Astrocyte (in vitro differentiated cells and primary cell): ENCODE data around the gene CDK5RAP2. TPM values are rescaled to one million over a fixed set of nuclear protein-coding genes. Genes with fewer than 3 reads are reported as not detected.

Experiments
- DNase-seq: peaks from one replicate; pipeline ENCODE4 v3.0.0-alpha.2; 2010; ENCODE audit warnings: low read depth
- FAIRE-seq: peaks from 2 replicates; lab custom pipeline; 2011; peaks lifted over from hg19 to GRCh38; lab: Jason Lieb, UNC
- H2AFZ ChIP-seq: 2 replicates; pipeline ENCODE4 v1.6.0; 2012; ENCODE audit warnings: low read depth, low read length, inconsistent platforms
- H3K27ac ChIP-seq: 2 replicates; pipeline ENCODE4 v1.5.1; 2011; ENCODE audit warnings: low read depth, low read length, inconsistent platforms
- H3K27me3 ChIP-seq: 2 replicates; pipeline ENCODE4 v1.6.0; 2011; ENCODE audit warnings: low read length, inconsistent platforms; ENCODE audit not compliant: insufficient read depth
- H3K36me3 ChIP-seq: 2 replicates; pipeline ENCODE4 v1.5.1; 2011; ENCODE audit warnings: low read length, inconsistent platforms; ENCODE audit not compliant: insufficient read depth
- H3K4me1 ChIP-seq: 2 replicates; pipeline ENCODE4 v1.5.1; 2011; ENCODE audit warnings: low read length, inconsistent platforms; ENCODE audit not compliant: insufficient read depth
- H3K4me2 ChIP-seq: 2 replicates; pipeline ENCODE4 v1.6.0; 2012; ENCODE audit warnings: low read length, inconsistent platforms
- H3K4me3 ChIP-seq: 2 replicates; pipeline ENCODE4 v1.5.1; 2011; ENCODE audit warnings: low read depth, mild to moderate bottlenecking, low read length, inconsistent platforms; ENCODE audit not compliant: insufficient read depth
- H3K79me2 ChIP-seq: 2 replicates; pipeline ENCODE4 v1.6.0; 2012; ENCODE audit warnings: mild to moderate bottlenecking, low read length, inconsistent platforms; ENCODE audit not compliant: insufficient read depth
- H3K9ac ChIP-seq: 2 replicates; pipeline ENCODE4 v1.6.0; 2012; ENCODE audit warnings: mild to moderate bottlenecking, low read length, inconsistent platforms
- H3K9me3 ChIP-seq: 2 replicates; pipeline ENCODE4 v1.5.1; 2012; ENCODE audit warnings: low read depth, mild to moderate bottlenecking, low read length, inconsistent platforms; ENCODE audit not compliant: insufficient read depth
- H4K20me1 ChIP-seq: 2 replicates; pipeline ENCODE4 v1.6.0; 2012; ENCODE audit warnings: low read length, inconsistent platforms; ENCODE audit not compliant: insufficient read depth
- H3K27ac Mint-ChIP-seq: one replicate; pipeline ENCODE4 v1.8.0; 2021; ENCODE audit warnings: mild to moderate bottlenecking, mixed read lengths; ENCODE audit not compliant: unreplicated experiment
- H3K27me3 Mint-ChIP-seq: one replicate; pipeline ENCODE4 v1.8.0; 2021; ENCODE audit warnings: low read depth, mixed read lengths; ENCODE audit not compliant: unreplicated experiment
- H3K36me3 Mint-ChIP-seq: one replicate; pipeline ENCODE4 v1.8.0; 2021; ENCODE audit warnings: low read depth, mixed read lengths; ENCODE audit not compliant: unreplicated experiment
- H3K4me1 Mint-ChIP-seq: one replicate; pipeline ENCODE4 v1.8.0; 2021; ENCODE audit warnings: low read depth, mixed read lengths; ENCODE audit not compliant: unreplicated experiment
- H3K4me3 Mint-ChIP-seq: one replicate; pipeline ENCODE4 v1.8.0; 2021; ENCODE audit warnings: mild to moderate bottlenecking, moderate library complexity, mixed read lengths; ENCODE audit not compliant: unreplicated experiment
- H3K9me3 Mint-ChIP-seq: one replicate; pipeline ENCODE4 v1.8.0; 2021; ENCODE audit warnings: mild to moderate bottlenecking, mixed read lengths; ENCODE audit not compliant: unreplicated experiment
- CTCF ChIP-seq: IDR thresholded peaks from 2 replicates; pipeline ENCODE4 v1.5.1; 2011; ENCODE audit warnings: low read depth, mild to moderate bottlenecking, inconsistent platforms, low read length, moderate library complexity; ENCODE audit not compliant: insufficient read depth
- EZH2 ChIP-seq: IDR thresholded peaks from 2 replicates; pipeline ENCODE4 v1.6.1; 2012; ENCODE audit warnings: mild to moderate bottlenecking, low read length, inconsistent platforms; ENCODE audit not compliant: insufficient read depth
- total RNA-seq: library from RNA; stranded (reverse); gene quantifications from 2 replicates; pipeline ENCODE4 v1.2.1, GENCODE V29; 2021

Gene CDK5RAP2
- total RNA-seq, 1 donor from 2014 or later: 36.3 TPM

- Histone ChIP-seq H3K9me3 (no peaks in the 10 kb centered on the region), H2AFZ (no peak overlapping the region), H3K9ac (peak overlapping the region; percentile 52), H3K4me2 (peak overlapping the region; percentile 78), H4K20me1 (no peaks in the 10 kb centered on the region), H3K27ac (peak overlapping the region; percentile 76), H3K79me2 (no peaks in the 10 kb centered on the region), H3K4me1 (peaks cover 42% of the 10 kb centered on the region), H3K4me3 (peak overlapping the region; percentile 9), H3K27me3 (no peaks in the 10 kb centered on the region), H3K36me3 (peaks cover 7% of the 10 kb centered on the region)
- FAIRE-seq (no peak), DNase-seq (peak; percentile 44)
- Mint-ChIP-seq H3K27ac (peak overlapping the region; percentile 93), H3K4me3 (peak overlapping the region; percentile 30), H3K27me3 (no peaks in the 10 kb centered on the region), H3K36me3 (peaks cover 24% of the 10 kb centered on the region), H3K4me1 (peaks cover 46% of the 10 kb centered on the region), H3K9me3 (no peaks in the 10 kb centered on the region)
- TF ChIP-seq CTCF (no peak), EZH2 (no peak)
Observed at GRCh38 chr9:120393386-120394057, 186.4 kb downstream of the CDK5RAP2 start.

- no peak overlapping the region for H3K4me3 Mint-ChIP-seq
- no peaks in the 10 kb centered on the region for H3K9me3 Mint-ChIP-seq
- H3K4me3 ChIP-seq: no peak overlapping the region
- peaks cover 23% of the 10 kb centered on the region for H3K36me3 Mint-ChIP-seq
- FAIRE-seq: no peak
- H3K4me2 ChIP-seq: no peak overlapping the region
- no peak overlapping the region for H2AFZ ChIP-seq
- H3K36me3 ChIP-seq: peaks cover 7% of the 10 kb centered on the region
- H3K4me1 ChIP-seq: peaks cover 39% of the 10 kb centered on the region
- no peak for DNase-seq
- no peaks in the 10 kb centered on the region for H3K9me3 ChIP-seq
- no peaks in the 10 kb centered on the region for H3K27me3 Mint-ChIP-seq
- TF ChIP-seq CTCF: no peak
- TF ChIP-seq EZH2: no peak
- no peaks in the 10 kb centered on the region for H3K27me3 ChIP-seq
- no peak overlapping the region for H3K27ac ChIP-seq
- no peak overlapping the region for H3K9ac ChIP-seq
- peaks cover 43% of the 10 kb centered on the region for H3K4me1 Mint-ChIP-seq
- H4K20me1 ChIP-seq: no peaks in the 10 kb centered on the region
- H3K79me2 ChIP-seq: no peaks in the 10 kb centered on the region
- no peak overlapping the region for H3K27ac Mint-ChIP-seq
Observed at GRCh38 chr9:120392711-120393110, 187.3 kb downstream of the CDK5RAP2 start.

GRCh38 chr9:120392245-120392644, 187.7 kb downstream of the CDK5RAP2 start:
- no peak overlapping the region for H3K27ac ChIP-seq
- TF ChIP-seq CTCF (no peak), EZH2 (no peak)
- Mint-ChIP-seq H3K27ac (no peak overlapping the region), H3K36me3 (peaks cover 23% of the 10 kb centered on the region), H3K4me1 (peaks cover 41% of the 10 kb centered on the region), H3K4me3 (no peak overlapping the region), H3K27me3 (no peaks in the 10 kb centered on the region), H3K9me3 (no peaks in the 10 kb centered on the region)
- no peak overlapping the region for H3K4me3 ChIP-seq
- FAIRE-seq (no peak), DNase-seq (no peak)
- H3K4me2 ChIP-seq: no peak overlapping the region
- H3K9ac ChIP-seq: no peak overlapping the region
- H3K27me3 ChIP-seq: no peaks in the 10 kb centered on the region
- H4K20me1 ChIP-seq: no peaks in the 10 kb centered on the region
- peaks cover 35% of the 10 kb centered on the region for H3K4me1 ChIP-seq
- H2AFZ ChIP-seq: no peak overlapping the region
- H3K79me2 ChIP-seq: no peaks in the 10 kb centered on the region
- H3K36me3 ChIP-seq: peaks cover 7% of the 10 kb centered on the region
- no peaks in the 10 kb centered on the region for H3K9me3 ChIP-seq
